Gastrocnemius medialis (tissue), 4 donors: Measurements from ENCODE around the gene OTUD4. TPM values are rescaled to one million over a fixed set of nuclear protein-coding genes. Genes with fewer than 3 reads are reported as not detected.

ENCODE experiments used
- ATAC-seq, 2 donors: fragments of 150-250 bp; one replicate each; pipeline ENCODE4 v1.9.1; 2016
- DNase-seq, 2 donors: peaks; one replicate each; pipeline ENCODE4 v3.0.0-alpha.2; 2019
- H3K27ac ChIP-seq, 4 donors: fragments of 200-600 bp; sonication (generic); 1 replicate in 1 of 4; 2 replicates in 3 of 4; pipeline ENCODE4 v1.5.1; 2016 to 2018; ENCODE audit warnings: mild to moderate bottlenecking in 2 of 4, moderate library complexity in 1 of 4
- H3K27me3 ChIP-seq, 3 donors: fragments of 200-600 bp; sonication (generic) in 2 of 3; 1 replicate in 1 of 3; 2 replicates in 2 of 3; pipeline versions ENCODE4 v1.5.1 to v1.6.0; 2016 to 2019; ENCODE audit warnings: mild to moderate bottlenecking in 1 of 3, moderate library complexity in 1 of 3
- H3K36me3 ChIP-seq, 2 donors: fragments of 200-600 bp; sonication (generic) in 1 of 2; one replicate each; pipeline ENCODE4 v1.5.1; 2017 to 2018
- H3K4me1 ChIP-seq, 2 donors: fragments of 200-600 bp; sonication (generic) in 1 of 2; one replicate each; pipeline ENCODE4 v1.5.1; 2016 to 2017; ENCODE audit warnings: mild to moderate bottlenecking in 2 of 2
- H3K4me3 ChIP-seq, 4 donors: fragments of 200-600 bp; sonication (generic) in 3 of 4; 1 replicate in 1 of 4; 2 replicates in 3 of 4; pipeline ENCODE4 v1.5.1; 2016 to 2019; ENCODE audit warnings: mild to moderate bottlenecking in 2 of 4
- H3K9me3 ChIP-seq, 3 donors: fragments of 200-600 bp; sonication (generic) in 2 of 3; 1 replicate in 1 of 3; 2 replicates in 2 of 3; pipeline ENCODE4 v1.5.1; 2016 to 2019
- POLR2A ChIP-seq, 2 donors: fragments of 450-650 bp; IDR thresholded peaks; one replicate each; pipeline ENCODE4 v1.6.1; 2017; ENCODE audit warnings: antibody characterized with exemption in 2 of 2, mild to moderate bottlenecking in 2 of 2, moderate library complexity in 2 of 2
- in situ Hi-C, 4 donors: fragments of 200-750 bp; cut with MboI; loops; one replicate each; pipeline versions ENCODE4 v1.15.0 to v1.8.0; 2017; ENCODE audit warnings: low sequenced_read_pairs in 4 of 4
- intact Hi-C: fragments of 100-400 bp; cut with DNase I; formaldehyde crosslinking; loops from one replicate; pipeline ENCODE4 v1.15.1; 2023; ENCODE audit warnings: low total_unique reads
- total RNA-seq, 4 donors: library from RNA; depleted of rRNA; stranded (reverse); fragments of >200 nt; gene quantifications; one replicate each; pipeline versions ENCODE4 v1.1.0 to v1.2.3, GENCODE V29; 2016
- TF ChIP-seq, protein P1 (sequence below), 5 experiments: fragments of 450-650 bp in 3 of 5; fragments of 200-600 bp in 2 of 5; sonication (generic) in 2 of 5; IDR thresholded peaks in 4 of 5; conservative IDR thresholded peaks in 1 of 5; 1 replicate in 4 of 5; 2 replicates in 1 of 5; pipeline ENCODE4 v1.5.1; 2016 to 2019; ENCODE audit warnings: antibody characterized with exemption in 5 of 5, mild to moderate bottlenecking in 3 of 5, moderate library complexity in 3 of 5

Gene OTUD4
- total RNA-seq, 4 donors from 2014 or later, result 32.6 to 61.1 (median 47.9) TPM

DNA sequence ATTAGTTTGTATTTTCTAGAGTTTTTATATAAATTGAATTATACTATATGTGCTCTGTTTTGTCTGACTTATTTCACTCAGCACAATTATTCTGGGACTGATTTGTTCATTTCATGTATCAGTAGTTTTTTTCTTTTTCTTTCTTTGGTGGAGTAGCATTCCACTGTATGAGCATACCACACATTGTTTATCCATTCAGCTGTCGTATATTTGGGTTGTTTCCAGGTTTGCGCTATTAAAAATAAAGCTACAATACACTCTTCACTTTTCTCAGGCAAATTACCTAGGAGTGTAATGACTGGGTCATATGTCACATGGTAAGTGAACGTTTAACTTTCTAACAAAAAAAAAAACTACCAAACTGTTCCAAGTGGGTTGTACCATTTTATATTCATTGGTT, 9.6 kb upstream of the OTUD4 start:
- H3K4me1 ChIP-seq, result no peaks in the 10 kb centered on the region
- ATAC-seq (no peak), DNase-seq (no peak)
- TF ChIP-seq POLR2A (IDR thresholded peaks at IDR 0.05), result no peak
- TF ChIP-seq, protein P1, sequence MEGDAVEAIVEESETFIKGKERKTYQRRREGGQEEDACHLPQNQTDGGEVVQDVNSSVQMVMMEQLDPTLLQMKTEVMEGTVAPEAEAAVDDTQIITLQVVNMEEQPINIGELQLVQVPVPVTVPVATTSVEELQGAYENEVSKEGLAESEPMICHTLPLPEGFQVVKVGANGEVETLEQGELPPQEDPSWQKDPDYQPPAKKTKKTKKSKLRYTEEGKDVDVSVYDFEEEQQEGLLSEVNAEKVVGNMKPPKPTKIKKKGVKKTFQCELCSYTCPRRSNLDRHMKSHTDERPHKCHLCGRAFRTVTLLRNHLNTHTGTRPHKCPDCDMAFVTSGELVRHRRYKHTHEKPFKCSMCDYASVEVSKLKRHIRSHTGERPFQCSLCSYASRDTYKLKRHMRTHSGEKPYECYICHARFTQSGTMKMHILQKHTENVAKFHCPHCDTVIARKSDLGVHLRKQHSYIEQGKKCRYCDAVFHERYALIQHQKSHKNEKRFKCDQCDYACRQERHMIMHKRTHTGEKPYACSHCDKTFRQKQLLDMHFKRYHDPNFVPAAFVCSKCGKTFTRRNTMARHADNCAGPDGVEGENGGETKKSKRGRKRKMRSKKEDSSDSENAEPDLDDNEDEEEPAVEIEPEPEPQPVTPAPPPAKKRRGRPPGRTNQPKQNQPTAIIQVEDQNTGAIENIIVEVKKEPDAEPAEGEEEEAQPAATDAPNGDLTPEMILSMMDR (IDR thresholded peaks at IDR 0.05 in 4 of 5, conservative IDR thresholded peaks at IDR 0.05 in 1 of 5), result no peak
- no peaks in the 10 kb centered on the region for H3K9me3 ChIP-seq
- H3K4me3 ChIP-seq, result no peak overlapping the region
- intact Hi-C loops, result no loop called here
- no peaks in the 10 kb centered on the region for H3K27me3 ChIP-seq
- H3K27ac ChIP-seq, result no peak overlapping the region
- in situ Hi-C loops, result no loop called here
- H3K36me3 ChIP-seq, result no peaks in the 10 kb centered on the region

DNA sequence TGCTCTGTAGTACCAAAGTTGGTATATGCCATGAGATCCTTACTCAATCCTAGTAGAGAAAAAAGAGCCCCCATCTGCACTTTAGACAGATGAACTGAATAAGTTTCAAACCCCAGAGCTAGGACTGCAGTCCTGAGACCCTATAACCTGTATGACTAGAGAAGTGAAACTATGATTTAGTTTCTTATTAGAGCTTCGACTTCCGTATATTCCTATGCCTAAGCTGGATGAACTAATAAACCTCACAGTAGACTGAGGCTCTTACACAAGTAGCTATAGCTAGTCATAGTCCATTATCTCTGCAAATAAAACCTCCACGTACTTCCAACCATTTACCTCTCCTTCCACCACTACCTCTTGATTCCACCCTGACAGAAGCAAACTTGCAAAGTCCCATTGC, 6.3 kb upstream of the OTUD4 start:
- no peak for ATAC-seq
- no peak for DNase-seq
- TF ChIP-seq POLR2A (IDR thresholded peaks at IDR 0.05), result no peak
- TF ChIP-seq, protein P1 (IDR thresholded peaks at IDR 0.05 in 4 of 5, conservative IDR thresholded peaks at IDR 0.05 in 1 of 5), result no peak
- no peak overlapping the region for H3K4me3 ChIP-seq
- no peak overlapping the region for H3K27ac ChIP-seq
- no peaks in the 10 kb centered on the region for H3K36me3 ChIP-seq
- peaks cover under 1 to 15% of the 10 kb centered on the region in 2 donors for H3K4me1 ChIP-seq
- H3K9me3 ChIP-seq, result no peaks in the 10 kb centered on the region
- in situ Hi-C loops, result no loop called here
- no peaks in the 10 kb centered on the region for H3K27me3 ChIP-seq
- intact Hi-C loops, result no loop called here

DNA sequence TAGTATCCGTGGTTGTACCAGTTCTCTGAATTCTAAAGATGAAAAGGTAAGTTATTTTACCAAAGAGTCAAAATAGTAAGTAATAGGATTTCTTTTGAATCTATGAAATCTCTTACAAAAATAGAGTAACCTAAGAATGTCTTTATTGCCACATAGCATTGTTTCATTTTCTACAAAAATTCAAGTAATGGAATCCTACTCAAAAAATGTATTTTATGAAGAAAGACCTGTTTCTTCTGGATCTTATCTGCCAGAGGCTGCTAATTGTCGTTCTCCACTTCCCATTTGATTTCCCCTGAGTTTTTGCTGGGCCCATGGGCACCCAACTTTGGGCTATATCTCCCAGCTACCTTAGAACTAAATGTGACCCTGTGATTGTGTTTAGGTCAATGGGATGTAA, 3.2 kb upstream of the OTUD4 start:
- no peak for TF ChIP-seq POLR2A (IDR thresholded peaks at IDR 0.05)
- TF ChIP-seq, protein P1 (IDR thresholded peaks at IDR 0.05 in 4 of 5, conservative IDR thresholded peaks at IDR 0.05 in 1 of 5), result no peak
- in situ Hi-C loops, result no loop called here
- H3K27me3 ChIP-seq, result no peaks in the 10 kb centered on the region

DNA sequence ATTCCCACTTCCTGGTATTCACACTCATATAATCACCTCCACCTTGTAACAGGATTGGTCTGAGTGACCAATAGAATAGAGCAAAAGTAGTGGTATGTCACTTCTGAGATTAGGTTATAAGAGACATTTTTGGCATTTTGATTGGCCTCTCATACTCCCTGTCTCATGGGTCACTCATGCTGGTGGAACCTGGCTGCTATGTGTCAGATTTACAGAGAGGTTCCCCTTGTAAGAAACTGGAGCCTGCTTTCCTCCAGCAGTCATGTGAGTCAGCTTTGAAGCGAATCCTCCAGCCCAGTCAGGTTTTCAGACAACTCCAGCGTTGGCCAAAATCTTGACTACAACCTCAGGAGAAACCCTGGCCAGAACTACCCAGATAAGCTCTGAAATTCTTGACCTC, 2.6 kb upstream of the OTUD4 start:
- intact Hi-C loops (no loop called here), in situ Hi-C loops (no loop called here)
- Histone ChIP-seq H3K27ac (peak overlapping the region; percentile 97 to 99 (median 98)), H3K4me1 (peaks cover 6 to 21% of the 10 kb centered on the region in 2 donors), H3K9me3 (no peaks in the 10 kb centered on the region), H3K4me3 (no peak overlapping the region), H3K36me3 (no peaks in the 10 kb centered on the region), H3K27me3 (no peaks in the 10 kb centered on the region)
- no peak for ATAC-seq
- peak in 1 of 2 donors; percentile 53 for DNase-seq
- no peak for TF ChIP-seq POLR2A (IDR thresholded peaks at IDR 0.05)
- TF ChIP-seq, protein P1 (IDR thresholded peaks at IDR 0.05 in 4 of 5, conservative IDR thresholded peaks at IDR 0.05 in 1 of 5), result no peak

More for the DNA sequence above, 3.2 kb upstream of the OTUD4 start:
- H3K36me3 ChIP-seq, result no peaks in the 10 kb centered on the region
- H3K4me3 ChIP-seq, result no peak overlapping the region
- H3K4me1 ChIP-seq, result peaks cover 6 to 21% of the 10 kb centered on the region in 2 donors
- DNase-seq (no peak), ATAC-seq (no peak)
- intact Hi-C loops, result no loop called here
- no peaks in the 10 kb centered on the region for H3K9me3 ChIP-seq
- H3K27ac ChIP-seq, result peak overlapping the region in 3 of 4 donors; percentile 97 to 99 (median 97)

DNA sequence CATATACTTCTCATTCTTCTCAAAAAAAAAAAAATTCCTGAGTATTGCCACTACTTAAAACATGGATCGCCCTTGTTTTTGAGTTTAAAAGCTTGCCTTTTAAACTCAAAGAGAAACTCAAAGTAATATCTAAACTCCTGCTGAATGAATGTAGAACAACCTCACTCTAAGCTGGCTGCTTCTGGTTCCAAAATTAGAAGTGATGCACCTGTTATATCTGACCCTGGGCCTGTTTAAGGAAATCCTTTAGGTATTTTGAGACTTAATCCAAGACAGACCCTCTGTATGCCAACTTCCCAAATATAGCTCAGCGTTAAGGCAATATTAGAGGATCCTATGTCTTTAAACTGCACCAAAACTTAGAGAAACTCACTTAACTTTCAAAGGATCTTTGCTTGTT, 1.8 kb upstream of the OTUD4 start:
- Histone ChIP-seq H3K36me3 (no peaks in the 10 kb centered on the region), H3K4me1 (peaks cover 8 to 26% of the 10 kb centered on the region in 2 donors), H3K27ac (peak overlapping the region; percentile 97 to 99 (median 98)), H3K9me3 (no peaks in the 10 kb centered on the region), H3K4me3 (peak overlapping the region in 1 of 4 donors; percentile 95), H3K27me3 (no peaks in the 10 kb centered on the region)
- in situ Hi-C loops (no loop called here), intact Hi-C loops (no loop called here)
- no peak for DNase-seq
- no peak for ATAC-seq
- TF ChIP-seq, protein P1 (IDR thresholded peaks at IDR 0.05 in 4 of 5, conservative IDR thresholded peaks at IDR 0.05 in 1 of 5), result no peak
- no peak for TF ChIP-seq POLR2A (IDR thresholded peaks at IDR 0.05)
